Psoas muscle (tissue), 8 donors: ENCODE measurements around the gene SCAPER. TPM values are rescaled to one million over a fixed set of nuclear protein-coding genes. Genes with fewer than 3 reads are reported as not detected.

Source experiments
- ATAC-seq, 4 donors: fragments of 200-7000 bp; cut with Tn5 transposase; one replicate each; pipeline ENCODE4 v1.9.1; 2020; ENCODE audit warnings: moderate library complexity in 3 of 4, mild to moderate bottlenecking in 2 of 4
- DNase-seq, 2 donors: peaks; one replicate each; pipeline ENCODE4 v3.0.0-alpha.2; 2020
- H3K27ac ChIP-seq: fragments of 200-600 bp; one replicate; pipeline ENCODE4 v1.8.0; 2022
- H3K27me3 ChIP-seq, 3 donors: fragments of 200-600 bp in 1 of 3; one replicate each; pipeline versions ENCODE4 v1.6.1 to v1.8.0; 2013 to 2022; ENCODE audit warnings: low read length in 2 of 3, mild to moderate bottlenecking in 2 of 3, moderate library complexity in 1 of 3; ENCODE audit not compliant: insufficient read depth in 3 of 3
- H3K36me3 ChIP-seq, 2 donors: fragments of 200-600 bp in 1 of 2; one replicate each; pipeline versions ENCODE4 v1.6.1 to v1.8.0; 2013 to 2022; ENCODE audit warnings: low read depth in 1 of 2, mild to moderate bottlenecking in 1 of 2, moderate library complexity in 1 of 2; ENCODE audit not compliant: insufficient read depth in 1 of 2
- H3K4me1 ChIP-seq: fragments of 200-600 bp; one replicate; pipeline ENCODE4 v1.8.0; 2022
- H3K4me3 ChIP-seq: fragments of 200-600 bp; one replicate; pipeline ENCODE4 v1.8.0; 2022; ENCODE audit warnings: mild to moderate bottlenecking
- H3K9me3 ChIP-seq: fragments of 200-600 bp; one replicate; pipeline ENCODE4 v1.8.0; 2022
- CTCF ChIP-seq: fragments of 200-600 bp; IDR thresholded peaks from one replicate; pipeline ENCODE4 v1.8.0; 2022; ENCODE audit warnings: antibody characterized with exemption
- WGBS, 3 donors: extraction: QIAGEN DNeasy Blood & Tissue Kit; methylation state at CpG; one replicate each; pipeline versions ENCODE4 v1.1.6 to v1.1.7; 2013; 5-methylcytosine and 5-hydroxymethylcytosine counted together
- intact Hi-C, 2 donors: fragments of 100-400 bp; cut with DNase I; formaldehyde crosslinking; loops; one replicate each; pipeline versions ENCODE4 v1.11.0 to v1.14.2; 2022
- polyA plus RNA-seq, 3 donors: library from polyadenylated mRNA; stranded (reverse); fragments of 200-250 nt; gene quantifications; one replicate each; pipeline ENCODE4 v1.2.3, GENCODE V29; 2013
- total RNA-seq, 4 donors: library from RNA; stranded (reverse); fragmentation: NEBNext Ultra II Directional in 2 of 4; extraction: Animal tissue kit (Norgen Biotek cat#: 25700) in 2 of 4; gene quantifications; one replicate each; pipeline versions ENCODE4 v1.2.1 to v1.2.4, GENCODE V29; 2021 to 2023
- donor health status: healthy with polysubstance abuse.
- donor health status: DM: no; HTN: no; CAD: no; lungs with moderate emphysema.
- donor health status: Bipolar disorder and iron deficiency.
- donor health status: healthy.
- donor health status: DM: yes; HTN: yes; CAD: no.
- donor health status: DM: no; HTN: no; CAD: no.
- donor health status: DM: no; HTN: no; CAD: no.
- donor health status: DM: yes; HTN: yes; CAD: no.

Gene SCAPER
- total and polyA plus RNA-seq, 7 donors, result 4.1 to 28.7 (median 20.0) TPM

- no peak for DNase-seq
- H3K9me3 ChIP-seq, result peaks cover 14% of the 10 kb centered on the region
- no peaks in the 10 kb centered on the region for H3K36me3 ChIP-seq
- 94 to 98% (median 95%) methylated on average over 2 of the region's 2 CpGs for WGBS, 3 donors
- no peaks in the 10 kb centered on the region for H3K4me1 ChIP-seq
- no peak overlapping the region for H3K4me3 ChIP-seq
- ATAC-seq, result no peak
- no peaks in the 10 kb centered on the region for H3K27me3 ChIP-seq
- intact Hi-C loops, result no loop called here
- no peak overlapping the region for H3K27ac ChIP-seq
- no peak for TF ChIP-seq CTCF
Measured at GRCh38 chr15:76464247-76464646, 440.9 kb downstream of the SCAPER start.

DNA sequence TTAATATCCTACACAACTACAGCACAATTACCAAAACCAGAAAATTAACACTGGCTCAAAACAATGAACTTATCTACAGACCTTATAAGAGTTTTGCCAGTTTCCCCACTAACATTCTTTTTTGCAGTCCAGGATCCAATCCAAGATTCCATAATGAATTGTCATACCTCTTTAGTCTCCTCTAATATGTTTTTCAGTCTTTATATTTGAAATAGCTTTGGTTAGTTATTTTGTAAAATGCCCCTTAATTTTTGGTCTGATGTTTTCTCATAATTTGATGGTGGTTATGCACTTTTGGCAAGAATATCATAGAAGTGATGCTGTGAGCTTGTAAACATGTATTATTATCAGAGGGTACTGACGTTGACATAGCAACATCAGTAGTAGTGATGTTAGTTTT is 444.3 kb downstream of the SCAPER start:
- no peak overlapping the region for H3K27ac ChIP-seq
- TF ChIP-seq CTCF, result no peak
- H3K9me3 ChIP-seq, result peaks cover 10% of the 10 kb centered on the region
- intact Hi-C loops, result no loop called here
- H3K36me3 ChIP-seq, result no peaks in the 10 kb centered on the region
- 95 to 100% (median 97%) methylated on average over 1 of the region's 1 CpG for WGBS, 3 donors
- no peaks in the 10 kb centered on the region for H3K4me1 ChIP-seq
- no peaks in the 10 kb centered on the region for H3K27me3 ChIP-seq
- DNase-seq (no peak), ATAC-seq (no peak)
- no peak overlapping the region for H3K4me3 ChIP-seq

DNA sequence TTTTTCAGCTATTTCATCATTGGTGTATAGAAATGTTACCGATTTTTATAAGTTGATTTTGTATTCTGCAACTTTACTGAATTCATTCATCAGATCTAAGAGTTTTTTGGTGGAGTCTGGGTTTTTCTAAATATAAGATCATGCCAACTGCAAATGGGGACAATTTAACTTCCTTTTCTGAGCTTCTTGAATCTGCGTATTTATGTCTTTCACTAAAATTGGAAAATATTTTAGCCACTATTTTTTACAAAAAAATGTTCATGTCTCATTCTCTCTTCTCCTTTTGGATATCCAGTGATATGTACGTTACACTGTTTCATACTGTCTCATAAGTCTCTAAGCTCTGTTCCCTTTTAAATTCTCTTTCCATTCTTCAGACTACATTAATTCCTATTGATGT is 444.8 kb downstream of the SCAPER start:
- ATAC-seq (no peak), DNase-seq (no peak)
- no peaks in the 10 kb centered on the region for H3K27me3 ChIP-seq
- H3K4me3 ChIP-seq, result no peak overlapping the region
- TF ChIP-seq CTCF, result no peak
- peaks cover 9% of the 10 kb centered on the region for H3K9me3 ChIP-seq
- no peaks in the 10 kb centered on the region for H3K36me3 ChIP-seq
- no peaks in the 10 kb centered on the region for H3K4me1 ChIP-seq
- no peak overlapping the region for H3K27ac ChIP-seq
- intact Hi-C loops, result no loop called here
- WGBS, 3 donors, result 97 to 99% (median 99%) methylated on average over 3 of the region's 3 CpGs

- 61 to 76% (median 63%) methylated on average over 1 of the region's 1 CpG for WGBS, 3 donors
- Histone ChIP-seq H3K27ac (no peak overlapping the region), H3K4me3 (no peak overlapping the region), H3K9me3 (no peaks in the 10 kb centered on the region), H3K4me1 (no peaks in the 10 kb centered on the region), H3K36me3 (no peaks in the 10 kb centered on the region), H3K27me3 (no peaks in the 10 kb centered on the region)
- intact Hi-C loops, result no loop called here
- DNase-seq, result no peak
- ATAC-seq, result no peak
- no peak for TF ChIP-seq CTCF
Measured at GRCh38 chr15:76451540-76451939, 453.6 kb downstream of the SCAPER start.

DNA sequence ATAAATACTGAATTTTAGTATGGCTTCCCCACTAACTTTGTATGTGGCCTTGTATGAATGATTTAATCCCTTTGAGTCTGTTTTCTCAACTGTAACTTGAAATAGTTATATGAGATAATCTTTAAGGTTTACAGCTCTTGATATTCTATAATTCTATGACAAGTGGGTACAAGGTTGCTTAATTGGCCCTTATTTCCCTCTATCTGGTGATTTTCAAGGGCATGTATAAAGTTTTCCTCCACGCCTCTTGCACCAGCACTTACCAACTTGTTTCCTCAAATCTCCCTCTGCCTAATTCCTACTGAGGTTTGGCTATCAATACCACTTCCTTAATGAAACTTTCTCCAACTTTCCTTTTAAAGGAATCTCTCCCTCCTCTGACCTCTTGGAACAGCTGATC is 455.7 kb downstream of the SCAPER start:
- H3K27ac ChIP-seq, result no peak overlapping the region
- 95 to 100% (median 95%) methylated on average over 1 of the region's 1 CpG for WGBS, 3 donors
- no peaks in the 10 kb centered on the region for H3K4me1 ChIP-seq
- H3K27me3 ChIP-seq, result no peaks in the 10 kb centered on the region
- DNase-seq, result no peak
- no peak for TF ChIP-seq CTCF
- H3K4me3 ChIP-seq, result no peak overlapping the region
- no peaks in the 10 kb centered on the region for H3K9me3 ChIP-seq
- no peak for ATAC-seq
- H3K36me3 ChIP-seq, result no peaks in the 10 kb centered on the region
- intact Hi-C loops, result no loop called here
